Peyer's patch (tissue), 4 donors: ENCODE measurements around the gene PHB1.

Source experiments
- CTCF ChIP-seq, 6 experiments: fragments of 450-650 bp in 4 of 6; fragments of 200-600 bp in 2 of 6; sonication (generic) in 1 of 6; IDR thresholded peaks; one replicate each; pipeline ENCODE4 v1.5.1; 2017 to 2019; ENCODE audit warnings: antibody characterized with exemption in 6 of 6, mild to moderate bottlenecking in 3 of 6, moderate library complexity in 1 of 6
- POLR2A ChIP-seq, 2 donors: fragments of 450-650 bp; IDR thresholded peaks; one replicate each; pipeline ENCODE4 v1.5.1; 2017; ENCODE audit warnings: antibody characterized with exemption in 2 of 2, mild to moderate bottlenecking in 2 of 2, moderate library complexity in 2 of 2

DNA sequence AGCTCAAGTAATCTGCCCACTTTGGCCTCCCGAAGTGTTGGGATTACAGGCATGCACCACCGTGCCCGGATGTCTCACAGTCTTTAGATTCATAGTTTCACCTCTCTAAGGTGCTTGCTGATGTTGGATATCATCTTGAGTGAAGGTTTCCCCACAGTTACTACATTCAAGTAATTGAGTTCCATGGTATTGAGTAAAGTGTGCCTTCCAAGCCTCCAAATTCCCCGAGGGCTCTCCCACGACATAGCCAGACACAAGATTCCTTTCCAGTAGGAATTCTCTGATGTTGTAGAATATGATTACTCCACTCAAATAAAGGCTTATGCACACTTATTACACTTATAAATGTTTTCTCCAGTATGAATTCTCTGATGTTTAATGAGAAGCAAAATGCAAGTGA is 36.4 kb downstream of the PHB1 start:
- no peak for TF ChIP-seq POLR2A (IDR thresholded peaks at IDR 0.05)
- TF ChIP-seq CTCF (IDR thresholded peaks at IDR 0.05): no peak
